NCI-H526 treated with DMSO at 0.1 percent for 48 hours (cell line): Measurements from ENCODE around the gene F5.
A peak's percentile ranks its signal among the peaks of the same experiment; 100 is the strongest.

Source experiments
- DNase-seq: peaks from one replicate; lab custom pipeline; 2025; lab: John Stamatoyannopoulos, UW

F5 gene

DNA sequence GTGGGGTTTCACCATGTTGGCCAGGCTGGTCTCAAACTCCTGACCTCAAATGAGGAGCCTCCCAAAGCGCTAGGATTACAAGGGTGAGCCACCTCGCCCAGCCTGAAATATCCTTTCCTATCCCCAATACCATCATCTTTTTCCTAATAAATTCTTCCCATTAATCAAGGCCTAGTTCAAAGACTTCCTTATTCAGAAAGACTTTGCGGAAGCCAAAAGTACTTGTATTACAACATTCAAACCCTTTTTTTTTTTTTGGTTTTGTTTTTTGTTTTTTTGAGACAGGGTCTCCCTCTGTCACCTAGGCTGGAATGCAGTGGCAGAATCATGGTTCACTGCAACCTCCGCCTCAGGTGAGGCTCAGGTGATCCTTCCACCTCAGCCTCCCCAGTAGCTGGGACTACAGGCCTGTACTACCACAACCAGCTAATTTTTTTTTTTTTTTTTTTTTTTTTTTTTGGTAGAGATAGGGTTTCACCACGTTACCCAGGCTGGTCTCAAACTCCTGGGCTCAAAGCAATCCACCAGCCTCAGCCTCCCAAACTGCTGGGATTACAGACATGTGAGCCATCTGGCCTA is 108.1 kb downstream of the F5 start:
- no peak for DNase-seq

DNA sequence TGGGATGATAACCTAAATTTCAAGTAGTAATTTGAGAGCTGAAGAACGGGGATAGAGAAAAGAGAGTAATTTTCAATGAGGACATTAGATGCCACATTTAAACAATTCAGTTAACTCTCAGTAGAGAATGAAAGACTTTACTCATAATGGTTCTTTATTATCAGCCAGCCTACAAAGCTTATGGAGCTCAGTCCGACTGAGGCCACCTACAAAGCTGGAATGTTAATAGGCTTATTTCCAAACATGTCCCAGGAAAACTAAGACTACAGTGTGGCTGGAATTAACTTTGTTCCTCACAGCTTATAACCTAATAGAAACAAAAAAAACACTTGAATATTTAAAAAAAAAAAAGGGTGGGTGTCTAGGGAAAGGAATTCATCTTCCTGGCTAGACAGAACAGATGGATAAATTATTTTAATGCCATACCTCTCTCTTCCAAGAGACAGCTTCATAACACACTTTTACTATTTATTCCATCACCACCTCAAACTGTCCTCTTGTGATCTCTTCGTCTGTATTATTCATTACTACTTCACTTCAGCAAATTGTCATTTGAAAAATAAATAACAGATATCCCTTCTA is 110.4 kb downstream of the F5 start:
- DNase-seq: no peak

DNA sequence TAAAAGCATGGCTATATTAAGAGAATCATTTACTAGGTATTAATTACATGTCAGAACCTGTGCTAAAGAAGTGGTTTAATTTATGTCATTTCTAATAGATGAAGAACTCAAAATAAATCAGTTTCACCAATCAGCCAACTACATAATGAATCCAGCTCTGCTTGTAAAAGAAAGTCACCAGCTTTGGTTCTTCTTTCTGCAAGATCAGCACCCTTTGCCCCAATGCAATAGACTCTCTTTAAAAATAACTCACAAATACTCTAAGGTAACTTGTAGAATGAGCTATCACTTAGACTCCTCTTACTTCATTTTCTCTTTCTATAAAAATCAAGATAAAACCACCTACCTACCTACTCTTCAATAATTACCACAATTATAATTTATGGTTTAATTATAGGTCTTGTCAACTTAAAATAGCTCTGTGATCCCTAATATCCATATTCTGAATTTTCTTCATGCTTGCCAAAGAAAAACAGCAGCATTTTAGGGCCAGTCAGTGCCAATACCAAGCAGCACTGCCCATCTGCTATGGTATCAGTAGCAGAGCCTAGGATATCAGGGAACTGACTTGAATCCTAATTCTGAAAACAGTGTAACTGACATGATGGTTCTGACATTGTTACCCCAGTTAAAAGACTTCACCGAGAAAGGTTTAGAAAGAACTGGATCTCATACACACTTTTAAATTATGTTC is 111.8 kb downstream of the F5 start:
- no peak for DNase-seq

DNA sequence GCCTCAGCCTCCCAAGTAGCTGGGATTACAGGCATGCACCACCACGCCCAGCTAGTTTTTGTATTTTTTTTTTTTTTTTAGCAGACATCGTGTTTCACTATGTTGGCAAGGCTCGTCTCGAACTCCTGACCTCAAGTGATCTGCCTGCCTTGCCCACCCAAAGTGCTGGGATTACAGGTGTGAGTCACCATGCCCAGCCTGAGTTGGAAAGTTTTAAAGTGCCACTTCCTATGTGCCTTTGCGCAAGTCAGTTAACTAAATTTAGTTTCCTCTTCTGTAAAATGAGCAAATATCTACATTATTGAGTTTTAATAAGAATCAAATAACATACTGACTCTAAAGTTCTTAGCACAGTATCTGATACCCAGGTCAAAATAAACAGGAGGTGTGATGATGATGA is 112.9 kb downstream of the F5 start:
- no peak for DNase-seq

DNA sequence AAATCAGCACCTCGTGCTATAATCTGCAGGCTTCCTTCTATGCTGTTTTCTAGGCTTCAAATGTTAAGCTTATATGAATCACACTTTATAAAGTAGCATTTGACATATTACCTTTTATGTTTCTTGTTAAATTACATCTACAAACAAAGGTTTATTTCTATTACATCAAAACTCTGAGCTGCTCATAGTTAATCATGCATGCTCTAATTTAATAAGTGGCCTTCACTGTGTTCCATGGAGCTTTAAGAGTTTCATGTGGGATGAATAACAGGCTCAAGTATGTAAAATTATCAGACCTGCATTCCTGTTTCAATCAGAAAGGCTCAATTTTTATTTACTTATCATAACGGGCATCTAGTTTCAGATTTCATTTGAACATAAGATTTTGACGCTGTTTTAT is 113.5 kb downstream of the F5 start:
- DNase-seq: no peak

DNA sequence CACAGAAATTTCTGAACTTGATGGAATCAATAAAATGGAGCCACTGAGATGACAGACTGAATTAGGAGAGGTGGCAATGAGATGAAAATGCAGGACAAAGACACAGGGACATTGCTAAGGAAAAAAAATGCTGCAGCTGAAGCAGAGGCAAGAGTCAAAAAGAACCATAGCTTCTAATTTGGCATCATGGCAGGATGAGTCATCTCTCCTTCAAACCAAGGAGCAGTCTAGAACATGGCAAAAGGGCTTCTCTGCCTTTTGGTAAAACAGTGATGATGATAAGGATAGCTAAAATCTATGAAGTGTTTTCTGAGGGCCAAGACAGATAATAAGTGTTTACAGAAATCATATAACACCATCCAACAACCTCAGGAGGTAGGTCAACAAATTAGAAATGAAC is 117.3 kb downstream of the F5 start:
- DNase-seq: no peak

DNA sequence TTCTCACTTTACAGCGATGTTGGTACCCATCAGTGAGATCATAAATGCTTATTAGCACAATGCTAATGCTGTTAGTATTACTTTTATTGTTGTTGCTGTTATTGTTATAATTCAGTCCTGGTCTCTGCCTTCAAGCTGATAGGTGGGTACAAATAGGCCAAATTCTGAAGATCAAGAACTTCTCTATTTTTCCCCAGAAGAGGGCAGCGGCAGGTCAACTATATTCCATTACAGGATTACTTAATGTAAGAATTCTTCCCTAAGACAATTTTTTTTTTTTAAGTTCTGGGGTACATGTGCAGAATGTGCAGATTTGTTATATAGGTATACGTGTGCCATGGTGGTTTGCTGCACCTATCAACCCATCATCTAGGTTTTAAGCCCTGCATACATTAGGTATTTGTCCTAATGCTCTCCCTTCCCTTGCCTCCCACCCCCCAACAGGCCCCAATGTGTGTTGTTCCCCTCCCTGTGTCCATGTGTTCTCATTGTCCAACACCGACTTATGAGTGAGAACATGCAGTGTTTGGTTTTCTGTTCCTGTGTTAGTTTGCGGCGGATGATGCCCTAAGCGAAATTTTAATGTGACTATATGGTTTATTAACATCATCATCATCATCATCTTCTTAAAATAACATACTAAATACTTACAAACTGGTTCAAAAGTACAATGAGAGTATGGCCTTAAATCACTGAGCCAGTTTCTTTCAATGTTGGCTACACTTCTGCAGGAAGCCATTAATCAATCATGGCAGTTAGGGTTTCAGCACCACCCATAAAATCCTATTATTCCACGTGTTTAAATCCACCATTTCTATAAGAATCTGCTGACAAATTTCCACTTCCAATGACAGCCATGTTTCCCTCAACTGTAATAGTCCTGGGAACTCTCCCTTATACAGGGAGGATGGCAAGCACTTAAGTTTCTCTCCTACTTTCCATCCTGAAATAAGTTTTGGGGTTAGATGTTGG is 119.7 kb downstream of the F5 start:
- peak; percentile 60 for DNase-seq

DNA sequence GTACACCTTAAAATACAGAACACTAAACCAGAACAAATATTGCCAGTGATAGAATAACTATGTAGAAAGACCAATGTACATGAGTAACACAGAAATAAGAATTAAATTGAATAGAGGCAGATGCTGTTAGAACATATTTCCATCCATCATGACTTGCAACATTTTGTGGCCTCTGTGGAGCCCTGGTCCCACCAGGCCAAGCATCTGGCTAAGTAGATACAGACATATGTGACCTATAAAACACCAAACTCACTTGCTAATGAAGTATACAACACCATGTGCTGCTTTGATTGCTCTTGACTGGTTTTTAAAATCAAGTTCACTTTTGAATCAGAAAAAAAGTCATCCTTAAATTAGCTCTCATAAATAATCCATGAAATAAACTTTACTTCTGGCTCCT is 121.0 kb downstream of the F5 start:
- DNase-seq: no peak
